GM18517 (cell line): ENCODE measurements around the gene ZNF41.
"Not testable (repeated sequence)": the region's sequence is repeated elsewhere in the genome, so short reads cannot be mapped to it uniquely, and the experiment has no call there.

Source experiments
- ATAC-seq: cut with Tn5 transposase; IDR thresholded peaks from one replicate; pipeline ENCODE4 v1.9.1; 2021; ENCODE audit warnings: mild to moderate bottlenecking, moderate library complexity; ENCODE audit not compliant: unreplicated experiment

The ZNF41 gene

DNA sequence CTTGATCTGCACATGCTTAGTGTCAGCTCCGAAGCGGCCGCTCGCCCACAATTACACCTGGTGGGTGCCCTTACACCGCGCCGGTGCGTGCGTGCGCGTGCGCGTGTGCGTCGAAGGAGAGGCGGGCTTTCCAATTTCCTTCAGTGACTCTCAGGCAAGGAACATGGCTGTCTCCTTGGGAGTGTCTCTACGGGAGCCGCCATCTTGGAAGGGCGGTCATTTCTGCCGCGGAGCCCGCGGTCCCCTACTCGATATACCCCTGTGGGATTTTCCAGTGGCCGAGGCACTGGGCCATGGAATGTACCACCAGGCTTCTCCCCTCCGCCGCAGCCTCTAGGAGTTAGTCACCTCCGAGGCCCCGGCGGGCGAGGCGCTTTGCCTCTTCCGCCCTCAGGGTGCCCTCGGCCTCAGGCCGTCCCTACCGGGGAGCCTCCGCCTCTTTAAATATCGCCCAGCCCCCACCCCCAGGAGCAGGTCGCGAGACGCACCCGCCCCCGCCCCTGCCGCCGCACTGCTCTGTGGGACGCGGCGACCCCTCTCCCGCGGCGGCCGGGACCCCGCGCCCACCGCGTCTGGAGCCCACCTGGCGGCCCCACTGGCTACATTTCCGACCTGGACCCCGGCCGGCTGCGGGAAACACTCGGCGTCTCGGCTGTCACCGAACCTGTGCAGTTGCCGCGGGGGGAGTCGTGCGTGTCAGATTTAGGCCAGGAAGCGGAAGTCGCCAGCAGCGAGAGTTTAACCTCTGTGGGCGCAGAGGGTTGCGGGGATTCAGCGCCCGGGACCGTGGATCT is at the start of gene ZNF41:
TSS of gene ZNF41 (minus strand) at position 711 of the 794 bp plus-strand sequence. CDS start 15,741 bp downstream, outside the sequence.
- ATAC-seq, result peak; percentile 87

DNA sequence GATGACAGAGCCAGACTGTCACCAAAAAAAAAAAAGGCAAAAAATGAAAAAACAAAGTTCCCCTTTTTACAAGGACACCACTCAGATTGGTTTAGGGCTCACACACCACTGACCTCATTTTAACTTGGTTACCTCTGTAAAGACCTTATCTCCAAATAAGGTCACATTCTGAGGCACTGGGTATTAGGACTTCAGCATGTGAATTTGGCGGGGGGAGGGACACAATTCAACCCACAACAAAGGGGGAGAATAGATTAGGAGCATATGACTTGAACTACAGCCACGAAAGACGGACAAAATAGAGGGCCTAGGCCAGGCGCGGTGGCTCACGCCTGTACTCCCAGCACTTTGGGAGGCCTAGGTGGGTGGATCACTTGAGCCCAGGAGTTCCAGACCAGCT is 47.0 kb upstream of the ZNF41 start:
- no peak for ATAC-seq

DNA sequence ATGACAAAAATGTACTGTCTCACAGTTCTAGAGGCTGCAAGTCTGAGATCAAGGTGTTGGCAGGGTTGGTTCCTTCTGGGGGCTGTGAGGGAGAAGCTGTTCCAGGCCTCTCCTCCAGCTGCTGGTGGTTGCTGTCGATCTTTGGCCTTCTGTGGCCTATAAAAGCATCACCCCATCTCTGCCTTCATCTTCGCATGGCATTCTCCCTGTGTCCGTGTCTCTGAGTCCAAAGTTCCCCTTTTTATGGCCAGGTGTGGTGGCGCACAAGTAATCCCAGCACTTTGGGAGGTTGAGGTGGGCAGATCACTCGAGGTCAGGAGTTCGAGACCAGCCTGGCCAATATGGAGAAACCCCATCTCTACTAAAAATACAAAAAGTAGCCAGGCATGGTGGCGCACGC is 46.5 kb upstream of the ZNF41 start:
- no peak for ATAC-seq

DNA sequence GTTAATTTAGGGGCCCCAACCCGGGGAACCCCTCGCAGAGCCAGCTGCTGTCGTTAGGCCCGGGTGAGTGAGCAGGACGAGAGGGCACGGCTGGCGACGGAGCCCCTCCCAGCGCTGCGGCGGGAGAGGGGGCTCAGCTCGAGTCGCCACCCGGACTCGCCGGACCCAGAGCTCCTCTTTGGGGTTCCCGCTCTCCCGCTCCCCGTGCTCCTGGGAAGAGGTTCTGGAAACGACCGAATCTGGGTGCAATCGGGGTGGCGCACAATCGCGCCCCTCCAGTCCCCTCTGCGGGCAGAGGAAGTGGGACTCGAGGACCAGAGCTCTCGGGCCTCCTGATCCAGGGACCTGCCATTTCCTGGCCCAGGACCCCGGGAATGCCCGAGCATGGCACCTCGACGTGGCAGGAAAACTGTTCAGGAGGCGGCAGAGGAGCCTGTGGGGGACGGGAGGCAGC is 40.7 kb upstream of the ZNF41 start:
- ATAC-seq, result no peak

DNA sequence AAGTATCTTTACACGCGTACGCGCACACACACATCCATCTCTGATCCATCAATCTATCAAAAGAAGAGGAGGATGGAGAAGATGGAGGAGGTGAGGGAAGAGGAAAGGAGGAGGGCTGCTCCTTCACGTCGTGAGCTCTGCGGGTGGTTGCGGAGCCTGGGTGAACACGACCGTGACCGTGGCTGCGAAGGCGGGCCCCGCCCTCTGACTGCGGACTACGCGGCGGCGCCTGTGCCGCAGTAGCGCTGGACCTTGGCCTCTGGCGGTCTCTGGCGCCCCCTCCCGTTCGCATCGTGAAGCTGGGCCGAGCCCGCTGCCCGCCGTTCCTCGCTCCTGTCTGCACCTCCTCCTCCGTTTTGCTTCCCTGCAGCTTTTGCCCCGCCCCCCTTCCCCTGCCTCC is 40.3 kb upstream of the ZNF41 start:
- peak; percentile 48 for ATAC-seq

DNA sequence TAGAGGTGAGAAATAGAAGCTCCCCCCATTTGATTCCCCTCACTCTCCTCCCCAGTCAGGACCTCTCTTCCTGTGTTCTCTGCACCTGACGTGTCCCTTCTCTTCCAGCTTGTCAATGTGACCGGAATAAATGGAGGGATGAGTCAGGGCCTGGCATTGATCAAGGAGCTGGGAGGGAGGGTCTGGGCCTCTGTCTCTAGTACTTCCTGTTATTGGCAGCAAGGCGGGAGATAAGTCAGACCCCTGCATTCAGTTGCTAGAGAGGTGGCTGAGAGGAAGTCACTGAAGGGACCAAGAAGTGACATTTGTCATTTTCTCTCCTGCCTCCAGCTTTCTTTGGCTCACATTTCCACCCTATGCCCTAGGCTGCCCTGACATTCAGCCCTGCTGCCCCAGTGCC is 35.1 kb upstream of the ZNF41 start:
- no peak for ATAC-seq

DNA sequence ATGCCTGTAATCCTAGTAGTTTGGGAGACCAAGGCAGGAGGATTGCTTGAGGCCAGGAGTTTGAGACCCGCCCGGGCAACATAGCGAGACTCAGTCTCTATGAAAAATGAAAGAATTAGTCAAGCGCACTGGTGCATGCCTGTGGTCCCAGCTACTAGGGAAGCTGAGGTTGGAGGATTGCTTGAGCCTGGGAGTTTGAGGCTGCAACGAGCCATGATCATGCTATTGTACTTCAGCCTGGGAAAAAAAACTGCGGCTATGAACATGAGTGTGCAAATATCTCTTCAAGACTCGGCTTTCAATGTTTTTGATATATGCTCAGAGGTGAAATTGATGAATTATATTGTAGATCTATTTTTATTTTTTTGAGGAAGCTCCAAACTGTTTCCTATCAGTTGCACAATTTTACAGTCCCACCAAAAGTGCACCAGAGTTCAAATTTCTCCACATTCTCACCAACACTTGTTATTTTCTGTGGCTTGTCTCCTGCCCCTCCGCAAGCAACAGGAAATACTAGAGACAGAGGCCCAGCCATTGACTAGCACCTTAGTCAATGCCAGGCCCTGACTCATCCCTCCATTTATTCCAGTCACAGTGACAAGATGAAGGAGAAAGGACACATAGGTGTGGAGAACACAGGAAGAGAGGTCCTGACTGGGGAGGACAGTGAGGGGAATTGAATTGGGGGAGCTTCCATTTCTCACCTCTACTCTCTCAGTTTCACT is 33.1 kb upstream of the ZNF41 start:
- no peak for ATAC-seq

DNA sequence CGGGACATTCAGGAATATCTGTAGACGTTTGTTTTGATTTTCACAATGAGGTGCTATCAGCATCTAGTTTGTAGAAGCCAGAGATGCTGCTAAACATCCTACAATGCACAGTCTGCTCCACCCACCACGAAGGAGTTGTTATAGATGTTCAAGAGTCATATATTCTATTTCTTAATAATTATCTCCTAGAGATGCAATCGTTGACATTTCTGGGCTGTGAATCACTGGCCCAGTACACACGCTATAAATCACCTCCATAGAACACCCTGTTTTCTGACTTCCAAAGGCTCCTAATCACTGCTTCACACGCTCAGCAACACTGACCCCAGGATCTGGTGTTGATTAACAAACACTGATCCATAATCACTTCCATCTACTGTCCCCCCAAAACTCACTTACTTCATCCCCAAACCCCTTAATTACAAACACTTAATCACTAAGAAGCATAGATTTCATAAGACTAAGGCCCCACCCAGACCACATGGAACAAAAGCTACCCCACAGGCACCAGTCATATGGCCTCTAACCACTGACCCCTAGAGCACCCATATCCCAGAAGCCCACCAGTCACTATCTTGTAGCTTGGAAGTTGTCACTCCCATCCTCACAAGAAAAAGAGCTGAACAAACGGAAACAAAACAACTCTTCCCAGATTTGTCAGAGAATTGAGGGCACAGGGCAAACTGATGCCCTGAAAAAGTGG is 31.7 kb upstream of the ZNF41 start:
- ATAC-seq, result no peak

DNA sequence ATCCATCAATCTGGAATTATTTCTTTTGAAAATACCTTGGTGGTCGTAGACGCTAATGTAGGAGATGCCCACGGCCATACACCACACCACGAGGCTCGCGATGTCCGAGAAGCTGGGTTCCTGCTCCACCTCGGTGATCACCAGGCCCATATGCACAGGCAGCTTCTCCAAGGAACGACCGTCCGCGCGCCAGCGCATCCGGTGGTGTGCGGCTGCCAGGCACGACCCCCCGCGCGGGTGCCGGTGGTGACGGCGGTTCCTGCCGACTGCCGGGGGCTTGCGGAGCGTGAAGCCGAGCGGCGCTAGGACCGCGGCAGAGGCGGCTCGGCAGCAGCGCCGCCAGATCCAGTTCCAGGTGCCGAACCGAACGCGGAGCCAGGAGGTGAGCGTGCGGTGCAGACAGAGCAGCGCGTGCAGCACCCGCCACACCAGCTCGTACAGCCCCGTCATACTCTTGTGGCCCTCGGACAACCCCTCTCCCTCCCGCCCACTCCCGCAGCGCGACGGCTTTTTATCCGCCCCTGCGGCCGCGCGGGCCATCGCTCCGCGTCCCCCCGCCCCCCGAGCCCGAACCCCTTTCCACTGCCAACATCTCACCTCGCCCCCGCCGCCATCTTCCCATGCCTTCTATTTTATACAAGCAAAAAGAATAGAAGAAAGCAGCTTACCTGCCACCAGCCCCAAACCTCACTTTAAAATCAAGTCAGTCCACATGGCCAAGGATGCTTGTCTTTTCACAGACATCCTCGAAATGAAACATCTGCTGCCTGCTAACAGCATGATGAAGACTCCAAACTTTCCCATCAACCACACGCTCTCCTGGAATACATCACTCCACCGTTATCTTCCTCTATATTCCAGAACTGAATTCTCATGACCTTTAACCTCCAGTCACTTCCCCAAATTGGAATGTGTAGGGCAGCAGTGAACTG is 30.3 kb upstream of the ZNF41 start:
- not testable (repeated sequence) for ATAC-seq

DNA sequence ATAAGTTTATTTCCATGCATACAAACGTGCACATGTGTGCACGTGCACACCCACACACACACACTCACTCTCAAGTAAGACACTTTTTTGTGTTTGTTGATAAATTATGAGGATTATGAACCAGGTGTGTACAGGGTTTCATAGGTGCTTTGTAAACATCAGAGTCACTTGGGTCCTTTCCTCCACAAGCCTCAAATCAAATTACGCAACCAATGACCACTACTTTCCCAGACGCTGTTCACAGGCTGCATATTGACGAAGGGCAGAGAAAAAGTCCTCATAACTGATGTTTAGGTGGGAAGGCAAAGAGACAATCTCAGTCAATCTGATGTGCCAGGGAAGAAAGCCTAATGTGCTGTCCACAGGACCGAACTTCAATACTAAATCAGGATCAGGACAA is 29.4 kb upstream of the ZNF41 start:
- ATAC-seq, result not testable (repeated sequence)

DNA sequence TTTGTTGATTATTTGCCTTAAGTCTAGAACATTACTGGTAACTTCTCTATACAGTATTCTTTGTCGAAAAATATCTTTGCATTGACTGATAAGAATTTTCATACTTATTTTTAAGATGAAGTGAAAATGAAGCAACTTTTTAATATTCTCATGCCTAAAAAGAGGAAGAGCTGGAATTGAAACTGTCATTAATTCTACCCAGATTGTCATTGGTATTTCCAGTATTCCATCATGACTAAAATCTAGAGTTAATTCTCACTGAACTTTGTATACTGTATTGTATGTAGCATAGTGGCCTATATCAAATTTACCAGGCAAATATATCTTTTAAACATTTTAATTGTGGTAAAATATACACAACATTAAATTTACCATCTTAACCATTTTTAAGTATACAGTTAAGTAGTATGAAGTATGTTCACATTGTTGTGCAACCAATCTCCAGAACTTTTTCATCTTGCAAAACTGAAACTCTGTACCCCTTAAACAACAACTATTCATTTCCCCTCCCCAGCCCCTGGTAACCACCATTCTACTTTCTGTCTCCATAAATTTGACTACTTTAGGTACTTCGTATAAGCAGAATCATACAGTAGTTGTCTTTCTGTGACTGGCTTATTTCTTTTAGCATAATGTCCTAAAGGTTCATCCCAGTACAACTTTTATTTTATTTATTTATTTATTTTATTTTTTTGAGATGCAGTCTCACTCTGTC is 24.3 kb upstream of the ZNF41 start:
- ATAC-seq, result no peak

DNA sequence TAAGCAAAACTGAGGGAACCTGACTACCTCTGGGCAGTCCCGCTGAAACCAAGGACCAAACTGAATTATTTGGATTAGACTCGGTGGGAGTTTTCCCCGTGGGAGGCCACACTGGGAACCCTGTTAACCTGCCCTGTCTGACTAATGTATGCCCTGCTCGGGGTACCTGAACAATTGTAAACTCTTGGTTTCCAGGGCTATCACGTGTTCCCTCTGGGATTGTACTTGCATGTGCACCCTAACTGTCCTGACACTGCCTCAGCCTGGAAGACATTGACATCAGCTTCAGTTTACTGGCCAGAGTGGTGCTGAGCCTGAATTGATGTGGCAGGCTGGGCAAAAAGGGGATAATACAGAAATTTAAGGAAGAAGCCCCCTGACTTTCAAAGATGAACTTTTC is 20.1 kb upstream of the ZNF41 start:
- ATAC-seq, result no peak

DNA sequence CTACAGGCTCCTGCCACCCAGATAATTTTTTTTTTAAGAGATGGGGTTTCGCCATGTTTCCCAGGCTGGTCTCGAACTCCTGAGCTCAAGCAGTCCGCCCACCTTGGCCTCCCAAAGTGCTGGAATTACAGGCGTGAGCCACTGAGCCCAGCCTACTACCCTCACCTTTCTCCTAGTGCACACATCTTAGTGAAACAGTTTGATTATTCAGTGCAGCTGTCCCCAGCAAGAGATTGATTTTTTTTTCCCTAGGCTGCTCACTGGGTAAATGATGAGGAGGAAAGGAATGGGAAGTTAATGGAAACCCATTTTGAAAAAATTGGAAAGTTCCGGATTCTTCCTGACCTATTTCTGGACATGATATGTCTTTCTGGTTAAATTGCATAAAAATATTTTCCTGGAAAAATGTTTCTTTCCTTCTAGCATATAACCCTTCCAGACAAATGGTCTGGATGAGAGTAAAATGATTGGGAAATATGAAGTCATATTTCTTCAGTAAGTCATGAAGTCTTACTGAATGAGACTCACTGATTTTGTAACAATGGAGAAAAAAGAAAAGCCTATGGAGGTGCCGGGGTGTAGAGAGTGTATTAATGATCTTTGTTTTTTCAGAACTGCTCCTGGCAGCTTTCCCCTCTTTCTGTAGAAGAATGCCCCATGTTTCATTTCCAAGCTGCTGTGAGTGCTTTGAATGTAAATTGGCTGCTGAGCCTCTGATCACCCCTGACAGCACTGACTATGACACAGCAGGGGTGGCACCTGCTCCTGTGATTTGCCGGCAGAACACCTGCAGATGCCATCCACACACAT is 19.5 kb upstream of the ZNF41 start:
- no peak for ATAC-seq

DNA sequence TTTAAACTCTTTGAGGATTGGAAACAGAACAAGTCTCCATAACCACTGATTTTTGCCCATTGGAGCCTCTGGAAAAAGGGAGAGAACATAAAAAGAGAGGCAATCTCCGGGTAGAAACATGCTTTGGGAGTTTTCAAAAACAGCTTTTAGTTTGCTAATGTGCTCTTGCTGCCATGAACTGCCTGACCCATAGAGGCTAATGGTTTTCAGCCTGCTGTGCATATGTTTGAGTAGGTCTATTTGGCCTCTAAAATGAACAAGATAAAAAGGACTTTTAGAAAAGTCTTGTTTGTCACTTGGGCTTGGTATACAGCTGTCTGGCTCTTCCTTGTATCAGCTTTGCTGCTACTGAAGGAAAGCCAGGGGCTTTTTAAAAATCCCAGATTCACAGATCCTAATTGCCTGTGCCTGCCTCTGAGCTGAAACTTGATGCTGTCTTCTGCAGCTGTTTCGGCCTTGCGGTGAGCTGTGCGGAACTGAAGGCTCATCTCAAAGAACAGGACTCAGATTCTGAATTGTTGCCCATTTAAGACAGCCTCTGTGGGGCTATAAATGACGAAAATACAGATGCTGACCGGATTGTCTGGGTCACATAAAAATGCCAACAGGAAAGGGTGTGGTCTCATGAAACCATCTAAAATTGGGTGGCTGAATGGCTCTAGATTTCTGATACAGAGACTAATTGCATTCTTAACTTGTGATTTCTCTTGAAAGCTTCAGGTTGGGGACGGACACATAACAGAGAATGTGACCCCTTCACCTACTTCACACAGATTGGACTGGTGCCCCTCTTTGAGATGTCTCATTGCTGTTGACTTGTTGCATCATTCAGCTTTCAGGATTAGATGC is 18.4 kb upstream of the ZNF41 start:
- no peak for ATAC-seq

DNA sequence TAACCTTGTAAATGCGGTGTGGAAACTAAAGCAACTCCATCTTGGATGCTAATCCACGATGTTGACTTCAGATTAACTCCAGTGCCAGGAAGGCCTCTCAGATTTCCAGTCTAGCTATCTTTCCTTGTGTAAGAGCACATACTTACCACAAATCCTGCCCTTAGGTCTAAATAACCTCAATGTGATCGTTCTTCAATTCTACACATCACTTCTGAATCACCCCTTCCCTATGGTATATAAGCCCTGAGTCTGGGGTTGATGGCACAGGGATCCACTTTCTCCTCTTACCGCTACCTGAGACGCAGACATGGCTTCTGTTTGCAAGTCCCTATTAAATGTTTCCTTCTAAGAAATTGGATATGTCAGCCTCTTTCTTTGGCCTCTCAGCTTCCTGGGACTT is 17.5 kb upstream of the ZNF41 start:
- ATAC-seq, result no peak

DNA sequence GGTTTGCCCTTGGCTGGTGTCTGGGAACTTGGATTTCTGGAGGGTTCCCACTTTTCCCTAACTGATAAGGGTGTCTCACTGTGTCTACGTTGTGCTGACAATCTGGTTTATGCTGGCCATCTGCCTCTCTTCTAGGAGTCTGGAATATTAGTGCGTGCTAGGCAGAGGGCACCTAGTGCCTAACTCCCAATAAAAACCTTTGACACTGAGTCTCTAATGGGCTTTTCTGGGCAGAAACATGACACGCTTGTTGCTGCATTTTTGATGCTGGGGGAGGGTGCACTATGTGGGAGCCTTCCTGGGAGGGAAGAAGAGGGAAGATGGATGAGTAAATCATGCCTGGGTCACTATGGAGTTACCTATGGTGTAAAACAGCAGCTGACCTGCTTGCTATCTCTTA is 16.3 kb upstream of the ZNF41 start:
- ATAC-seq, result no peak

DNA sequence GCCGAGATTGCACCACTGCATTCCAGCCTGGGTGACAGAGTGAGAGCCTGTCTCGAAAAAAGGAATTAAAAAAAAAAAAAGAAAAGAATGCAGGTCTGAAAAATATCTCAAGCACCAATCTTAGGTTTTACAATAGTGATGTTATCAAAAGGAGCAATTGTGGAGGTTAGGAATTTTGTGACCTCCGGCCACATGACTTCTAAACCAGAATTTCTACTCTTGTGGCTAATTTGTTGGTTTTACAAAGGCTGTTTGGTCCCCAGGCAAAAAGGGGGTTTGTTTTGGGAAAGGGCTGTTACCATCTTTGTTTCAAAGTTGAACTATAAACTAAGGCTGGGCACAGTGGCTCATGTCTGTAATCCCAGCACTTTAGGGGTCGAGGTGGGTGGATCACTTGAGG is 15.4 kb upstream of the ZNF41 start:
- ATAC-seq, result no peak

DNA sequence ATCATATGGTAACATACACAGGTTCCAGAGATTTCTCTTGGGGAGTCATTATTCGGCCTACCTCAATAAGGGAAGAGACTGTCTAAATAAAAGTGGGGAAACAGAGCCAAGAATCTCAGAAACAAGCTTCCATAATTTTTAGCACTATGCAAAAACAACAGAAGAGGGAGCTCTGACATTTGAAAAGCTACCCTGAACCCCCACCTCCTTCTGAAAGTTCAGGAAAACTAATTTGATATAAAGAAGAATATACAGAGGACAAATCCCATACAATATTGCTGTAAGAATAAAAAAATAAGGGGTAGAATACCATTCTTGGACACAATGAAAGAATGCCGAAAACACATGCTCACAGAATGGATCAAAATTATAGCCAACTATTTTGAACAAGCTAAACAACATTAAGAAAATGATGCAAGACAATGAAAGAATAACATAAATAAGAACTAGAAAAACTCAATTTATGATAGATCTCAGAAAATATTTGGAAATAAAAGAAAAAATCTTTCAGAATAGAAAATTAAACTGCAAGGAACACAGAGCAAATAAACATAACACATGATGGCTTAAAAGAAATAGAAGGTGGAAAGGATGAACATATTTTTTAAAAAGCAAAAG is 14.4 kb upstream of the ZNF41 start:
- ATAC-seq, result no peak
